ENCODE measurements around the gene C1orf159. TPM values are rescaled to one million over a fixed set of nuclear protein-coding genes. Genes with fewer than 3 reads are reported as not detected.

C1orf159 gene
- total and polyA plus RNA-seq, 2 experiments from 2014 or later: 7.1 to 25.1 TPM

GRCh38 chr1:1084372-1085170 lies 31.3 kb downstream of the C1orf159 start:
- Histone ChIP-seq H3K36me3 (replicated peaks; ENCODE audit: insufficient read depth, low read depth) (no peaks in the 10 kb centered on the region), H4K20me1 (ENCODE audit: insufficient read depth, poor library complexity, severe bottlenecking) (no peaks in the 10 kb centered on the region), H3K27me3 (no peaks in the 10 kb centered on the region), H3K4me3 (no peak overlapping the region), H2AFZ (no peak overlapping the region), H3K27ac (no peak overlapping the region), H3K9me3 (ENCODE audit: low read depth) (no peaks in the 10 kb centered on the region), H3K4me1 (ENCODE audit: insufficient read depth) (peaks cover 8% of the 10 kb centered on the region), H3K79me2 (no peaks in the 10 kb centered on the region), H3K4me2 (no peak overlapping the region), H3K9me2 (replicated peaks; ENCODE audit: insufficient read depth) (no peaks in the 10 kb centered on the region)
- TF ChIP-seq CTCF (IDR thresholded peaks at IDR 0.05; ENCODE audit: poor library complexity): no peak
- peak; percentile 4 for DNase-seq (ENCODE audit: low spot score)
- whole genome bisulfite sequencing (ENCODE audit: low lambda C conversion rate, missing lambda C conversion rate): 97% methylated on average over 31 of the region's 38 CpGs

GRCh38 chr1:1083416-1084371 lies 32.2 kb downstream of the C1orf159 start:
- no peak for DNase-seq (ENCODE audit: low spot score)
- Histone ChIP-seq H3K36me3 (replicated peaks; ENCODE audit: insufficient read depth, low read depth) (no peaks in the 10 kb centered on the region), H3K79me2 (no peaks in the 10 kb centered on the region), H3K27me3 (no peaks in the 10 kb centered on the region), H3K27ac (no peak overlapping the region), H3K9me2 (replicated peaks; ENCODE audit: insufficient read depth) (no peaks in the 10 kb centered on the region), H3K4me3 (no peak overlapping the region), H4K20me1 (ENCODE audit: insufficient read depth, poor library complexity, severe bottlenecking) (no peaks in the 10 kb centered on the region), H3K4me2 (no peak overlapping the region), H3K4me1 (ENCODE audit: insufficient read depth) (peaks cover 13% of the 10 kb centered on the region), H3K9me3 (ENCODE audit: low read depth) (no peaks in the 10 kb centered on the region), H2AFZ (no peak overlapping the region)
- 95% methylated on average over 42 of the region's 43 CpGs for WGBS (ENCODE audit: low lambda C conversion rate, missing lambda C conversion rate)
- TF ChIP-seq EZH2phosphoT487 (IDR thresholded peaks at IDR 0.05; ENCODE audit: low read depth, severe bottlenecking, unreplicated experiment): no peak
- no peak for TF ChIP-seq CTCF (IDR thresholded peaks at IDR 0.05; ENCODE audit: poor library complexity)
- no peak for TF ChIP-seq EZH2 (IDR thresholded peaks at IDR 0.05; ENCODE audit: borderline replicate concordance)

- H3K4me3 ChIP-seq: no peak overlapping the region
- TF ChIP-seq EZH2 (IDR thresholded peaks at IDR 0.05; ENCODE audit: borderline replicate concordance): no peak
- TF ChIP-seq CTCF (IDR thresholded peaks at IDR 0.05; ENCODE audit: poor library complexity): no peak
- TF ChIP-seq EZH2phosphoT487 (IDR thresholded peaks at IDR 0.05; ENCODE audit: low read depth, severe bottlenecking, unreplicated experiment): no peak
- H3K4me1 ChIP-seq (ENCODE audit: insufficient read depth): peaks cover 13% of the 10 kb centered on the region
- no peaks in the 10 kb centered on the region for H3K9me3 ChIP-seq (ENCODE audit: low read depth)
- no peak overlapping the region for H3K4me2 ChIP-seq
- no peaks in the 10 kb centered on the region for H3K36me3 ChIP-seq (replicated peaks; ENCODE audit: insufficient read depth, low read depth)
- no peak overlapping the region for H3K27ac ChIP-seq
- H3K79me2 ChIP-seq: no peaks in the 10 kb centered on the region
- H4K20me1 ChIP-seq (ENCODE audit: insufficient read depth, poor library complexity, severe bottlenecking): no peaks in the 10 kb centered on the region
- H2AFZ ChIP-seq: no peak overlapping the region
- peak; percentile 8 for DNase-seq (ENCODE audit: low spot score)
- no peaks in the 10 kb centered on the region for H3K9me2 ChIP-seq (replicated peaks; ENCODE audit: insufficient read depth)
- WGBS (ENCODE audit: low lambda C conversion rate, missing lambda C conversion rate): 95% methylated on average over 40 of the region's 40 CpGs
- H3K27me3 ChIP-seq: no peaks in the 10 kb centered on the region
Measured at GRCh38 chr1:1082776-1083415, 33.0 kb downstream of the C1orf159 start.
